Central memory CD8-positive, alpha-beta T cell (primary cell): ENCODE data around the gene CNNM2.

ENCODE experiments used
- ATAC-seq: fragments of 150-1000 bp; cut with Tn5 transposase; replicated peaks from 2 replicates; pipeline ENCODE4 v1.10.0; 2022; ENCODE audit warnings: mild to moderate bottlenecking, moderate FRiP score, moderate number of reproducible peaks; ENCODE audit not compliant: poor library complexity, severe bottlenecking; ENCODE audit errors: extremely low read depth
- DNase-seq, 2 donors: peaks; one replicate each; pipeline ENCODE4 v3.0.0; 2021; ENCODE audit warnings: low spot score in 2 of 2
- H3K27ac Mint-ChIP-seq: one replicate; pipeline ENCODE4 v1.8.0; 2022; ENCODE audit warnings: low read depth, mild to moderate bottlenecking, moderate library complexity, mixed read lengths
- H3K27me3 Mint-ChIP-seq: one replicate; pipeline ENCODE4 v1.8.0; 2022; ENCODE audit warnings: mixed read lengths
- H3K36me3 Mint-ChIP-seq: one replicate; pipeline ENCODE4 v1.8.0; 2022; ENCODE audit warnings: mild to moderate bottlenecking, moderate library complexity, mixed read lengths; ENCODE audit not compliant: insufficient read depth
- H3K4me1 Mint-ChIP-seq: one replicate; pipeline ENCODE4 v1.8.0; 2022; ENCODE audit warnings: mixed read lengths
- H3K4me3 Mint-ChIP-seq: one replicate; pipeline ENCODE4 v1.8.0; 2022; ENCODE audit warnings: mild to moderate bottlenecking, moderate library complexity, mixed read lengths
- H3K9me3 Mint-ChIP-seq: one replicate; pipeline ENCODE4 v1.8.0; 2022; ENCODE audit warnings: mixed read lengths

CNNM2 gene

DNA sequence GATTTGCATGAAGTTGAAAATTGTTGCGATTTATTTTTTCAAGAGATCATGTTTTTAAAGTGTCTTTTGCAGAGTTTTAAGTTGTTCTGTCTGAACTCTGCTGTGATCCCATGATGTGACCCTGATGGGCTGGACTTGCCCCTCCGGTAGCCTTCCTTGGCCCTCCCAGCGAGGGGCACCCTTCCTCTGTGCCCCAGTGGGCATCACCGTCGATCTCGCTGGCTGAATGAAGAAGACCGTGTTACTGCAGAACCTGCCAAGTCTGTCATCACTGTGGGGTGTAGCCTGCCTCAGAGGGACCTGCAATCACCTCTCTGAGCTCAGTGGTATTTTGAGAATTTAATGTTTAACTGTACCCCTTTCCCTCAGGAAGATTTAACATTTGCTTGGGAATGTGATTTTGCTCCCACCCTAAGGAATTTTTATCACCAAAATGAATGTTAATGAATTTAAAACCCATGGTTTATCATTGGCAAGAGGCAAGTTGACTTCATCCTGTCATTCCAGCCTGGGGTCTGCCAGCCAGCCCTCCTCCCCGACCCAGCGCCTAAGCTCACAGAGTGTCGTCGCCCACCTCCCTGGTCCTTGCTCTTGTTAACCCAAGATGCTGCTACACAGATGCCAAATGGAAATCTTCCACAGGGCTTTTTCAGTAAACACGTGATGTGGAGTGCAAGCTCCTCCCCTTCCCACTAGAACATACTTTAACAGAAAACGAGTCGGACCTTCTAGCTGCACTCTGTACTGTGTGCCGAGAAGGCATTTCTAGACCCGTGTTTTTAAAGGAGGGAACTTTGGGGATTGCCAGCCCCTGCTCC, 159.6 kb downstream of the CNNM2 start:
- DNase-seq (no peak), ATAC-seq (no peak)
- H3K9me3 Mint-ChIP-seq: no peaks in the 10 kb centered on the region
- no peaks in the 10 kb centered on the region for H3K4me1 Mint-ChIP-seq
- H3K27me3 Mint-ChIP-seq: no peaks in the 10 kb centered on the region
- H3K4me3 Mint-ChIP-seq: no peak overlapping the region
- H3K36me3 Mint-ChIP-seq: peaks cover 22% of the 10 kb centered on the region
- no peak overlapping the region for H3K27ac Mint-ChIP-seq

DNA sequence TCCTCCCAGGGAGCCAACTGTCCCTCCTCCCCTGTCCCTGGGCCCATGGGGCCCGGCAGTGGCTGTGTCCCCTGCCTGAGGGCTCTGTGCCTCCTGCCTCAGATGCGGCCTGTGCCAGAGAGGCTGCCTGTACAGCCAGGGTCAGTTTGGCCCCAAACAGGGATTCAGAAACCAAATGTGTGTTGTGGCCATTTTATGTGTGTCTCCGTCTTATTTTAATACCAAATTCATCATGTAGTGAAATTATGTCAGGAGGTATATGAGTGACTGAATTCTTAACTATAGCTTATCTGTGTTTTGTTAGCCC, 160.2 kb downstream of the CNNM2 start:
- Mint-ChIP-seq H3K27ac (no peak overlapping the region), H3K27me3 (no peaks in the 10 kb centered on the region), H3K36me3 (peaks cover 22% of the 10 kb centered on the region), H3K4me1 (no peaks in the 10 kb centered on the region), H3K4me3 (no peak overlapping the region), H3K9me3 (no peaks in the 10 kb centered on the region)
- DNase-seq (no peak), ATAC-seq (no peak)

DNA sequence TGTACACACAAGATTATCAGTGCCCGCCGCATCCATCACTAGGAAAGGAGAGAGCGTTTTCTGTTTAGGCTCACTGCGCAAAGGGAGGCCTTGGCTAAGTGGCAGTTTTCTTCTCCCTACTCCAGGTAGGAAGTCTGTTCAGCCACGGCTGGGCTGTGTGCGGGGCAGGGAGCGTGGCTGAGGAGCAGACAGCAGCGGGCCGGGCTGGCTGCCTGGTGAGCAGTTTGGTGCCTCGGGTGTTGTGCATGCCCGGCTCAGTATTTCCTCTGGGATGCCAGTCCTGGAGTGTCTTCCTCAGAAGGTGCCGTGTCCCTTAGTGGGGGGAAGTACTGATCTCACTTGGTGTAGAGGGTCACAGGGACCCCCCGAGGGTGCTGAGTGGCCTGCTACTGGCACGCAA, 160.6 kb downstream of the CNNM2 start:
- H3K36me3 Mint-ChIP-seq: peaks cover 22% of the 10 kb centered on the region
- DNase-seq (no peak), ATAC-seq (no peak)
- no peaks in the 10 kb centered on the region for H3K27me3 Mint-ChIP-seq
- no peak overlapping the region for H3K4me3 Mint-ChIP-seq
- H3K9me3 Mint-ChIP-seq: no peaks in the 10 kb centered on the region
- H3K27ac Mint-ChIP-seq: no peak overlapping the region
- no peaks in the 10 kb centered on the region for H3K4me1 Mint-ChIP-seq

DNA sequence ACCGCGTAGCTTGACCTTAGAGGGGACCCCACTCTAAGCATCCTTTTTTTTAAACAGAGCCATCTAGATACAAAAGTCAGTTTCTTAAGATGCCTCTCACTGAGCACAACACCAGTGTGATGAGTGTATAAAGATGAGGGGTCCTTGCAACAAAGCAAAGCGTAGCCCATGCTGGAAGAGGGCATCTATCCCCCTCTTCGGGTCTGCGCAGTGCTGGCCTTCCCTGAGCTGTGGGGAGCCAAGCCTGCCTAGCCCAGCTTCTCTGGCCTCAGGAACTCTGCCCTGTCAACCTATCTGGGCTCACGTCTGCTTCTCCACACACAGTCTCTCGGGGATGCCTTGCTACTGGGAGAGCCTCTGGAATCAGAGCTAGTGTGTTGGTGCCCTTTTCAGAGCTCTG, 161.0 kb downstream of the CNNM2 start:
- H3K27ac Mint-ChIP-seq: no peak overlapping the region
- peaks cover 22% of the 10 kb centered on the region for H3K36me3 Mint-ChIP-seq

DNA sequence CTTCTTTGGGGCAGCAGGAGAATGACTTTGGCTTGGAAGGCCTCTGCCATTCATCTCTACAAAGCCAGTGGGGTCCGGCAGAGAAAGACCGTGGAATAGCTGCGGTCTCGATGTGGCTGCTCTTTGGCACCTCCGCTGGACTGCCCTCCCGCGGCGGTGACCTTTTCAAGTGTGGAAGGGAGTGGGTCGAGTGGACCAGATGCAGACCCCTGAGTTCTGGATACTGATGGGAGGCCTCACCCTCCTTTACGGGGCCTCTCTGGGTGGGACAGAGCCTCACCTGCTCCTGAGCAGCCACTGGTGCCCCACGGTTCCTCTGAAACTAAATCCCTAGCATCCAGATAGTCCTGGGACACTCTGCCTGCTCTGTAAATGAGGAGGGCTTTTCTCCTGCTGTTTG, 161.9 kb downstream of the CNNM2 start:
- no peaks in the 10 kb centered on the region for H3K4me1 Mint-ChIP-seq
- peaks cover 23% of the 10 kb centered on the region for H3K36me3 Mint-ChIP-seq
- H3K4me3 Mint-ChIP-seq: no peak overlapping the region
- H3K9me3 Mint-ChIP-seq: no peaks in the 10 kb centered on the region
- H3K27me3 Mint-ChIP-seq: no peaks in the 10 kb centered on the region
- ATAC-seq: no peak
- H3K27ac Mint-ChIP-seq: no peak overlapping the region
- DNase-seq: no peak

More for the DNA sequence above, 161.0 kb downstream of the CNNM2 start:
- Mint-ChIP-seq H3K27me3 (no peaks in the 10 kb centered on the region), H3K4me3 (no peak overlapping the region), H3K9me3 (no peaks in the 10 kb centered on the region), H3K4me1 (no peaks in the 10 kb centered on the region)
- no peak for DNase-seq
- no peak for ATAC-seq

DNA sequence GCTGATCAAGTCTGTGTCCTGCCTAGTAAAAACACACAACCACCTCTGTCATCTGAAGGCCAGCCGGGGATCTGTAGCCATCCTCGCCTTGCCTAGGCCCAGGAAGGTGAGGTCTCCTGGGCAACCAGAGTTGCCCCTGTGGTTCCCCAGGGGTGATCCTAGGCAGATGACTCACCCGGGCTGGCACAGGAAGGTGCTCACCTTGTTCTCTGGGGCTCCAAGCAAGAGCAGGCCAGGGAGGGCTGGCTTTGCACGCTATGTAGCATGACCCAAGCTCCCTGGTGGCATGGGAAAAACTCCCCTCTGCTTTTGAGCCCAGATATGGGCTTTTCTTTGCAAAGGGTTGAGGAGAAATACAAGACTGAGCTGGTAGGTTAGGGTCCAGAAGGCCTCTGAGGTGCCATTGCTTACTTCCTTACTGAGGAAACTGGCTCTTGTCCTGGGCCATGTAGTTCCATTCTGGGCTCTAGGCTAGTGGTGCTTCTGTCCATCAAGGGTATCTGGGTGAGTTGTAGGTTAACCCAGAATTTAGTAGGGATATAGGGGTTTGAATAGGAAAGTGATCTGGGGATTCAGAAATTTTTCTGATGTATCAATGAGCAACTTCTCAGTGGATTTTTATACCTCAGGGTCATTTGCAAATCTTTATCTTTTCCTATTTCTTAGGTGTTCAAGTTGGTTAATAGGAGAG, 162.9 kb downstream of the CNNM2 start:
- Mint-ChIP-seq H3K4me1 (no peaks in the 10 kb centered on the region), H3K27ac (peak overlapping the region; percentile 70), H3K27me3 (no peaks in the 10 kb centered on the region), H3K36me3 (peaks cover 32% of the 10 kb centered on the region), H3K9me3 (no peaks in the 10 kb centered on the region), H3K4me3 (no peak overlapping the region)
- DNase-seq (no peak), ATAC-seq (no peak)

DNA sequence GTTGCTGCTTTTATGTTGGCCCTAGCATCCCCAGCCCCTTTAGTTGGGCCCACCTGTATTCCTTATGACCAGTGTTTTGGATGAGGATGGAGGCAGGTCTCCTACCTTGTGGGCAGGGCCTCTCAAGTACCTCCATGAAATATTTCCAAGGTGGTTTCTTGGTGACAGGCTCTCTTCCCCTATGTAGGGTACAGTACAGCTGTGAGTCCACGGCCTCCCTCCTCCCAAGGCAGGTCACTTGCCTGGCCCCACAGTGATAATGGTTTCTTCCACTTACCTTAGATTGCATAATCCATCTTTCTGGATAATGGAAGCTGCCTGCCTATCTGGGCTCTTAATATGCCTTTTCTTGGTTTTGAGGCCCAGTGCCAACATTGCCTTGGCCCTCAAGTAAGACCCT, 164.6 kb downstream of the CNNM2 start:
- Mint-ChIP-seq H3K36me3 (peaks cover 21% of the 10 kb centered on the region), H3K9me3 (no peaks in the 10 kb centered on the region), H3K27me3 (no peaks in the 10 kb centered on the region), H3K27ac (peak overlapping the region; percentile 13), H3K4me3 (no peak overlapping the region), H3K4me1 (no peaks in the 10 kb centered on the region)
- ATAC-seq (no peak), DNase-seq (no peak)

DNA sequence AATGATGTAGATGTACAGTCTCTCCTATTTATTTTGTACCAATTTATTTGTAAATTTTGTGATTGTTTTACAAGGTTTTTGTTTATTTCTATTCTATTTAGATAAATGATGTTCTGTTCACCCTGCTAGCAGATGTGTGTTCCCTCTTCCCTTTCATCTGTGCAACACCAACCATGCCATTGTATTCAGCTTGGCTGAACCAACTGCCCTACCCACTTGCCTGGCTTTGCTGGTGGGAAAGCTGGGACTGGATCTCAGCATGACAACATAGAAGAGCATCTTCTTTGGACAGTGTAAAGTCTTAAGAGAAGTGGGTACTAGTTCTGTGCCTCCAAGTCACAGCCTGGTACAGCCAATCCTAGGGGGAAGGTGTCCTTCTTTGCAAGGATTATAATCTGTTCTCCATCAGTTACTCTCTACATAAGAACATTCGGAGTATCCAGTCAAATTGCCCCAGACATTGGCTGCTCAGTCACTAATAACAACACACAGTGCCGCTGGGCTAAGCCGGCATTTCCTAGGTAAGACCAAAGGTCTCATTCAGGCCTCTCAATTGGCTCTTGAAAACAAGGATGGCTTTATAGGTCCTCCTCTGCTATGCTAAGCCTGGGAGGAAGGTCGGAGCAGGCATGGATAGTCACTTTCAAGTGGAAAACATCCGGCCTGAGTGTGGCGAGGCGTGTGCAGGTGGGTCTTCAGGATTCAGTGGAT, 165.3 kb downstream of the CNNM2 start:
- H3K4me1 Mint-ChIP-seq: no peaks in the 10 kb centered on the region
- peak overlapping the region; percentile 13 for H3K27ac Mint-ChIP-seq
- no peaks in the 10 kb centered on the region for H3K27me3 Mint-ChIP-seq
- peaks cover 21% of the 10 kb centered on the region for H3K36me3 Mint-ChIP-seq
- no peak overlapping the region for H3K4me3 Mint-ChIP-seq
- DNase-seq: no peak
- H3K9me3 Mint-ChIP-seq: no peaks in the 10 kb centered on the region
- no peak for ATAC-seq

DNA sequence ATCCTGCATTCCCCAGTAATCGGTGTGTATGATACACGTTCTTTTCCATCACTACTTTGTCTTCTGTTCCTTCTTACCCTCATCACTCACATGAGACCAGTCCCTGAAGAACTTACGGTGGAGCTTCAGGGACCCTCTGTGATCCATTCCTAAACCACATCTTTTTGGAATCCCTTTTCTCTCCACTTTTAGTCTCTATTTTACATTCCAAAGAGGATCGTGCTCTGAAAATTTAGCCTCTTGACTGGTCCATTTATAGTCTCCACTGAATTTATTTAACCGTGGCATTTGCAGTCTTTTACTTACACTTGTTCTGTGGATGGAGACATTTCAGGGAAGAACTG, 165.9 kb downstream of the CNNM2 start:
- ATAC-seq: no peak
- no peaks in the 10 kb centered on the region for H3K9me3 Mint-ChIP-seq
- H3K27ac Mint-ChIP-seq: no peak overlapping the region
- H3K4me1 Mint-ChIP-seq: no peaks in the 10 kb centered on the region
- no peak overlapping the region for H3K4me3 Mint-ChIP-seq
- DNase-seq: no peak
- no peaks in the 10 kb centered on the region for H3K27me3 Mint-ChIP-seq
- H3K36me3 Mint-ChIP-seq: peaks cover 23% of the 10 kb centered on the region

DNA sequence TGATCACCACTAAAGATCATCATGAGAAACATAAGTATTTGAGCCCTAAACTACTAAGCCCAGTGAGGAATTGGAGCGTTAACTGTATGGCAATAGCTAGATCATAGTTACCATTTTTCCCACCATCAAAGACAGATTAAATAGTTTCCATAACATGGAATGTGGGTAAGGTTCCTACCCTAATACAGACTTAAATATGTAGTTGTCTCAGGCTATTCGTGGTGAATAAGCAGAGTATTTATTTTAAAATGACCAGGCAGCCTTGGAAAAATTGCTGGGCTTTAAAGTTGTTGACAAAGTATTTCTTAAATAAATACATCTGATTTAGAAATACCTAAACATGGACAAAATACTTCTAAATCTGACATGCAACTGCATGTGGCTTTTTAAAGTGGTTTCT, 168.2 kb downstream of the CNNM2 start:
- H3K36me3 Mint-ChIP-seq: peaks cover 44% of the 10 kb centered on the region

DNA sequence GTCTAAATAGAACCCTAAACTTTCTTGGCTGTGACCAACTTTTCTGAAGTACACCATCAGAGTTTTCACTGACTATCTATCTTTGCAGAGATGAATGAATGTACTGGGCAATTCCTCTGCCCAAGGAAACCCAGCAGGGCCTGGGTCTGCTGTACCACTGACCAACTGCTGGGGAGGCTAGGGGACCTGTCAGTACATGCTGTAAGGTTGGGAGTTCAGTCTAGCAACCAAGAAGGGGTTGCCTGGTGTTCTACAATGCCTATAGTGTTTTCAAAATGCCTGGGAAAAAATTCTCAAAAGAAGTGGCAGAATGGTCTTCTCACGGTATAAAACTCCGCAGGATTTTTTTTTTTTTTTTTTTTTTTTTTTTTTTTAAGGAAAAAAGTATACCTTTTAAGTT, 168.7 kb downstream of the CNNM2 start:
- Mint-ChIP-seq H3K9me3 (no peaks in the 10 kb centered on the region), H3K36me3 (peaks cover 50% of the 10 kb centered on the region), H3K4me1 (no peaks in the 10 kb centered on the region), H3K27me3 (no peaks in the 10 kb centered on the region), H3K4me3 (no peak overlapping the region), H3K27ac (no peak overlapping the region)
- DNase-seq (no peak), ATAC-seq (no peak)

More for the DNA sequence above, 168.2 kb downstream of the CNNM2 start:
- Mint-ChIP-seq H3K27ac (no peak overlapping the region), H3K27me3 (no peaks in the 10 kb centered on the region), H3K9me3 (no peaks in the 10 kb centered on the region), H3K4me3 (no peak overlapping the region), H3K4me1 (no peaks in the 10 kb centered on the region)
- DNase-seq (no peak), ATAC-seq (no peak)

DNA sequence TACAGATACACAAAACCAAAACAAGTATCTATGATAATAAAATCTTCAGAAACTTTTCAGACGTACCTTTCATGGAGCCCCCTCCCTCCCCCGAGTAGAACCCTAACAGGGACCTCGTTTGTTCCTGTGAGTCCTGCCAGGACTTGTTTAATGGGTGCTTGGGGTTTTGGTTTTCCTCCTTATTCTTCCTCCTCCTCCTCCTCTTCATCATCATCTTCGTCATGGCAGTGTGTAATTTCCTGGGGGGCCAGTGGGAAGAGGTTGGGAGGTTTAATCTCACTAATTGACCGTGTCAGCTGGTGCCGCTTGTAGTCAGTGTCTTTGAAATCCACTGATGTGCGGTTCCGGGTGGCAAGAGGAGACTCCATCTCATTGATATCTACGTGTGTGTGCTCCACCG, 171.4 kb downstream of the CNNM2 start:
- no peaks in the 10 kb centered on the region for H3K4me1 Mint-ChIP-seq
- no peak overlapping the region for H3K4me3 Mint-ChIP-seq
- H3K9me3 Mint-ChIP-seq: no peaks in the 10 kb centered on the region
- H3K27me3 Mint-ChIP-seq: no peaks in the 10 kb centered on the region
- DNase-seq (no peak), ATAC-seq (no peak)
- peaks cover 65% of the 10 kb centered on the region for H3K36me3 Mint-ChIP-seq
- no peak overlapping the region for H3K27ac Mint-ChIP-seq

DNA sequence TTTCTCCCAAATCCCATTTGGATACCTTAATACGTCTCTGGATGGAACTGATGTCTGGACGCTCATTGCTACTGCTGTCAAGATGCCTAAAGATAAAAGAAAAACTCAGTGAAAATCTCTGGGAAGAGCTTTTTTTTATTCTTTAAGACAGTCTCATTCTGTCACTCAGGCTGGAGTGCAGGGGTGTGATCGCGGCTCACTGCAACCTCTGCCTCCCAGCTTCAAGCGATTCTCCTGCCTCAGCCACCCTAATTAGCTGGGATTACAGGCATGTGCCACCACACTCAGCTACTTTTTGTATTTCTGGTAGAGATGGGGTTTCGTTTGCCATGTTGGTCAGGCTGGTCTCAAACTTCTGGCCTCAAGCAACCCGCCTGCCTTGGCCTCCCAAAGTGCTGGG, 172.8 kb downstream of the CNNM2 start:
- no peaks in the 10 kb centered on the region for H3K9me3 Mint-ChIP-seq
- ATAC-seq (no peak), DNase-seq (no peak)
- H3K27ac Mint-ChIP-seq: no peak overlapping the region
- peaks cover 58% of the 10 kb centered on the region for H3K36me3 Mint-ChIP-seq
- no peak overlapping the region for H3K4me3 Mint-ChIP-seq
- no peaks in the 10 kb centered on the region for H3K27me3 Mint-ChIP-seq
- H3K4me1 Mint-ChIP-seq: no peaks in the 10 kb centered on the region
